Thyroid gland (tissue), 4 donors: ENCODE data around the gene E2F4.

Source experiments
- POLR2A ChIP-seq, 2 donors: fragments of 450-650 bp; IDR thresholded peaks; one replicate each; pipeline ENCODE4 v1.6.1; 2017; ENCODE audit warnings: antibody characterized with exemption in 2 of 2, mild to moderate bottlenecking in 2 of 2, moderate library complexity in 1 of 2
- TF ChIP-seq, protein P1 (sequence below), 6 experiments: fragments of 200-600 bp in 3 of 6; fragments of 450-650 bp in 3 of 6; sonication (generic) in 3 of 6; IDR thresholded peaks; one replicate each; pipeline ENCODE4 v1.5.1; 2016 to 2019; ENCODE audit warnings: antibody characterized with exemption in 6 of 6, mild to moderate bottlenecking in 2 of 6, inconsistent platforms in 1 of 6, moderate library complexity in 1 of 6

DNA sequence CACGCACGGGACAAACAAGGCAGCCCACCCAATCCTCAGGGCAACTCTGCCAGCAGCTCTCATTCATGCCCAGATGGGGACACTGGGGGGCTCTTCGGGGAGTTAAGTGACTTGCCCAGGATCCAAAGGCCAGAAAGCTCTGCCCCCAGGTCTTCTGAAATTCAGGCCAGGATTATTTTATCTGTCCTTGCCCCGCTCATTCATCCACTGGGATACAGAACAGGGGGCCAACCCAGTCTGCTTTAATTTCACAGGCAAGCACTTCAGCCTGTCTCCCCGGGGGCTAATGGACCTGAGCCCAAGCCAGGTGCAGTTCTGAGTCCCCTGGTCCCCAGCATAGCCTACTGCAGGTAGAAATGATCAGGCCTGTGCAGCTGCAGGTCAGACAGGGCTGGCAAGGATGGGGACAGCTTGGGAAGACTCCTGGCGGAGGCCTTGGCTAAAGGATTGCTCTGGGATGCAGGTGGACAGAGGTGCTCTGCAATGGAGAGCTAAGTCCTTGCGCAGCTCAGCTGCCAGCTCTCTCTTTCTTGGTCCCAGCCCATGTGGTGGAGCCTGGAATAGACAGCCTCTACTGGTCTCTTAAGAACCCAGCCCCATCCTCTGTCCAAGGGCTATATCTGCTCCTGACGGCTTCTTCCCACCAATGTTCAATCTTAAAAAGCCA, 40.4 kb upstream of the E2F4 start:
- TF ChIP-seq, protein P1, sequence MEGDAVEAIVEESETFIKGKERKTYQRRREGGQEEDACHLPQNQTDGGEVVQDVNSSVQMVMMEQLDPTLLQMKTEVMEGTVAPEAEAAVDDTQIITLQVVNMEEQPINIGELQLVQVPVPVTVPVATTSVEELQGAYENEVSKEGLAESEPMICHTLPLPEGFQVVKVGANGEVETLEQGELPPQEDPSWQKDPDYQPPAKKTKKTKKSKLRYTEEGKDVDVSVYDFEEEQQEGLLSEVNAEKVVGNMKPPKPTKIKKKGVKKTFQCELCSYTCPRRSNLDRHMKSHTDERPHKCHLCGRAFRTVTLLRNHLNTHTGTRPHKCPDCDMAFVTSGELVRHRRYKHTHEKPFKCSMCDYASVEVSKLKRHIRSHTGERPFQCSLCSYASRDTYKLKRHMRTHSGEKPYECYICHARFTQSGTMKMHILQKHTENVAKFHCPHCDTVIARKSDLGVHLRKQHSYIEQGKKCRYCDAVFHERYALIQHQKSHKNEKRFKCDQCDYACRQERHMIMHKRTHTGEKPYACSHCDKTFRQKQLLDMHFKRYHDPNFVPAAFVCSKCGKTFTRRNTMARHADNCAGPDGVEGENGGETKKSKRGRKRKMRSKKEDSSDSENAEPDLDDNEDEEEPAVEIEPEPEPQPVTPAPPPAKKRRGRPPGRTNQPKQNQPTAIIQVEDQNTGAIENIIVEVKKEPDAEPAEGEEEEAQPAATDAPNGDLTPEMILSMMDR (IDR thresholded peaks at IDR 0.05) = no peak
- no peak for TF ChIP-seq POLR2A (IDR thresholded peaks at IDR 0.05)
